ENCODE data around the gene MYO15A. TPM values are rescaled to one million over a fixed set of nuclear protein-coding genes. Genes with fewer than 3 reads are reported as not detected.

Gene MYO15A
- total and polyA plus RNA-seq, 12 donors, result 0.44 to 3.5 (median 0.88) TPM; not detected in 2

GRCh38 chr17:18136357-18136756 lies 27.8 kb downstream of the MYO15A start:
- Histone ChIP-seq H3K4me1 (replicated peaks in 1 of 2) (no peaks in the 10 kb centered on the region), H3K27ac (no peak overlapping the region), H3K9me3 (replicated peaks in 1 of 3) (no peaks in the 10 kb centered on the region), H3K36me3 (replicated peaks in 1 of 2) (no peaks in the 10 kb centered on the region), H3K4me3 (no peak overlapping the region), H3K27me3 (no peaks in the 10 kb centered on the region)
- whole genome bisulfite sequencing, 4 donors, result 71 to 87% (median 80%) methylated on average over 8 to 19 of the region's 19 CpGs
- intact Hi-C loops (cut with DNase I), result no loop called here
- TF ChIP-seq CTCF (IDR thresholded peaks at IDR 0.05), result no peak
- no peak for TF ChIP-seq POLR2A (IDR thresholded peaks at IDR 0.05)
- DNase-seq, result no peak

GRCh38 chr17:18138065-18138749 lies 29.7 kb downstream of the MYO15A start:
- DNase-seq, result no peak
- Histone ChIP-seq H3K9me3 (replicated peaks in 1 of 3) (no peaks in the 10 kb centered on the region), H3K4me3 (no peak overlapping the region), H3K36me3 (replicated peaks in 1 of 2) (no peaks in the 10 kb centered on the region), H3K4me1 (replicated peaks in 1 of 2) (no peaks in the 10 kb centered on the region), H3K27me3 (no peaks in the 10 kb centered on the region), H3K27ac (no peak overlapping the region)
- no peak for TF ChIP-seq CTCF (IDR thresholded peaks at IDR 0.05)
- TF ChIP-seq POLR2A (IDR thresholded peaks at IDR 0.05), result no peak
- WGBS, 4 donors, result 65 to 87% (median 82%) methylated on average over 4 to 8 of the region's 8 CpGs
- intact Hi-C loops (cut with DNase I), result no loop called here

- H3K27ac ChIP-seq, result no peak overlapping the region
- TF ChIP-seq CTCF (IDR thresholded peaks at IDR 0.05) (no peak), POLR2A (IDR thresholded peaks at IDR 0.05) (no peak)
- H3K9me3 ChIP-seq (replicated peaks in 1 of 3), result no peaks in the 10 kb centered on the region
- H3K27me3 ChIP-seq, result no peaks in the 10 kb centered on the region
- WGBS, 4 donors, result 73 to 89% (median 80%) methylated on average over 2 of the region's 2 CpGs
- no peak for DNase-seq
- intact Hi-C loops (cut with DNase I), result no loop called here
- no peak overlapping the region for H3K4me3 ChIP-seq
- no peaks in the 10 kb centered on the region for H3K4me1 ChIP-seq (replicated peaks in 1 of 2)
- H3K36me3 ChIP-seq (replicated peaks in 1 of 2), result no peaks in the 10 kb centered on the region
Measured at GRCh38 chr17:18139092-18139491, 30.5 kb downstream of the MYO15A start.

GRCh38 chr17:18139498-18139897 lies 30.9 kb downstream of the MYO15A start:
- Histone ChIP-seq H3K4me1 (replicated peaks in 1 of 2) (no peaks in the 10 kb centered on the region), H3K4me3 (no peak overlapping the region), H3K27me3 (no peaks in the 10 kb centered on the region), H3K36me3 (replicated peaks in 1 of 2) (no peaks in the 10 kb centered on the region), H3K9me3 (replicated peaks in 1 of 3) (no peaks in the 10 kb centered on the region), H3K27ac (no peak overlapping the region)
- no peak for DNase-seq
- 76 to 95% (median 85%) methylated on average over 4 to 14 of the region's 14 CpGs for WGBS, 4 donors
- no peak for TF ChIP-seq POLR2A (IDR thresholded peaks at IDR 0.05)
- TF ChIP-seq CTCF (IDR thresholded peaks at IDR 0.05), result no peak
- intact Hi-C loops (cut with DNase I), result no loop called here

Data from adrenal gland (tissue), 12 donors.